Measurements from ENCODE around the gene SMAD3.
"Not testable (repeated sequence)": the region's sequence is repeated elsewhere in the genome, so short reads cannot be mapped to it uniquely, and the experiment has no call there.

Gene SMAD3

GRCh38 chr15:67149068-67149772 is 83.8 kb downstream of the SMAD3 start:
- DNase-seq: no peak

DNA sequence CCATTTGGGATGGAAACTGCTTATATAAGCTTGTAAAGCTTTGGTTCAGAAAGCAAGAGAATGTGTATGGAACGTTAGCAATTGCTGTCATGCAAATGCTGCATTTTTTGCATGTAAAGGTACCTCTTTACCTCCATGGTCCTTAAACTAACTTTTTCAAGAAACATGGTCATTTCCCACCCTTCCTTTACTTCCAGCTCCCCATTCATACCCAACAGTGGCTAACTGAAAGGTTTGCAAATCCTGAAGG is 84.3 kb downstream of the SMAD3 start:
- no peak for DNase-seq

DNA sequence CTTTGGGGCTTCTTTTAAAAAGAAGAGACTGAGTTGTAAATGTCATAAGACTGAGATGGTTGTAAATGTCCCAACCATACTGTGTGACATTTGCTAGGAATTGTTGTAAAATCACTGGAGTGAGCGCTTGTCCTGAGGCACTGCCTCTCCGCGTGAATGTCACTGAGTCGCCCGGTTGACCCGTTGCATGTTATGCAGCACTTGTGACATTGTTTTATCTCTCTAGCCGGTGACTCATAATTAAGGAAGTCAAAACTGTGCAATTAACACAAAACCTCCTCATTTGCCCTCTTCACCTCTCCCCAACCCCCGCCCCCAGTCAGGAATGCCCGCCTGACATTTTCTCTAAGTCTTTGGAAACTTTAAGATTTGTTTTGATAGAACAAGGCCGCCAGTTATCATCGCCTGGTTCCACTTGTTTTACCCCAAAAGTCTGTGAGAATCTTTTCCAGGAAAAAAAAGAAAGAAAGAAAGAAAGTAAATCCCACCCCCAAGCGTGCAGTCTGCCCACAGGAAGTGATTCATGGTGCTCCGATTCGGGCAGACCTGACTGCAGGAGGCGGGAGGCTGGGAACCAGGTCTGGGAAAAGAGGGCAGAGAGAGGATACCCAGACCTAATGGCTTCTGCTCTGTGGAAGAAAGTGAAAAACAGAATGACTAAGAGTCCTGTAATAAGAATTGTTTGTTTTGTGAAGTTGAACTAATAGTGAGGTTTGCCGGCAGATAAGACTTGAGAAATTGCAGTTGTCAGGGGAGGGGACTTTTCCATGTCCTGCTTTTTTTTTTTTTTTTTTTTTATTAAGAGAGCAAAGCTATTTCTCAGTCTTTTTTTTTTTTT is 84.8 kb downstream of the SMAD3 start:
- no peak for DNase-seq

DNA sequence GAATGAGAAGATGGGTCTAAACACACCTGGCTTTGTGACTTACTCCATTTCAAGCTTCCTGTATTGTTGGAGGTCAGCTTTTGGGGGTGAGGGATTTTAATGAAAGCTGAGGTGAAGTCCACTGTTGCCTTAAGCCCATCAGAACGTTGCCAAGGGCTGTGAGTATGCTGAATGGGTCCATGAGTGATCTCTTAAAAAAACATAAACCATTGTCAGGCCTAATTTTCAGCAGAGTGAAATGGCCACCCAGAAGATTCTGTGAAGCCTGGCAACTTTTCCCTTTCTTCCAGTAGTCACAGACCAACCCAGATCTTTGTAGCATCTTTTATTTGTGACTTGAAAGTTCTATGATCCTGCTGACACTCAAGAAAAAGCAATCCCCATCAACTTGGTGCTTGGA is 87.0 kb downstream of the SMAD3 start:
- no peak for DNase-seq

- DNase-seq: not testable (repeated sequence)
Observed at GRCh38 chr15:67153044-67153443, 87.6 kb downstream of the SMAD3 start.

GRCh38 chr15:67154249-67154648 is 88.8 kb downstream of the SMAD3 start:
- DNase-seq: no peak

GRCh38 chr15:67156426-67156825 is 91.0 kb downstream of the SMAD3 start:
- DNase-seq: no peak

DNA sequence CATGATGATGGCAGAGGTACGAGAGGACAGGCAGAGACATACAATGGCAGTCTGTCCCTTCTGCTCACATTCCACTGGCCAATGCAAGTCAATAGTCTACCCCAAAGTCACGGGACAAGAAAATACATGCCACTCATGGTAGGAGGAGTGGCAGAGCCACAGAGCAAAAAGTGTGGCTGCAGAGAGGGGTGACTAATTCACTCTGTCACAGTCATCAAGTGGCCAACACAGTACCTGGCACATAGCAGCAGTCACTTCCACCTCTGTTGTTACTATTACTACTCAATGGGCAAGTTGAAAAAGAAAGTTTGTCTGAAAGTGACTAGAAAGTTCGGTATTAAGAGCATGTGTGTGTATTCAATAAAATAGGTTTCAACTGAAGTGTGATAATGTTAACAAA is 91.4 kb downstream of the SMAD3 start:
- no peak for DNase-seq

DNA sequence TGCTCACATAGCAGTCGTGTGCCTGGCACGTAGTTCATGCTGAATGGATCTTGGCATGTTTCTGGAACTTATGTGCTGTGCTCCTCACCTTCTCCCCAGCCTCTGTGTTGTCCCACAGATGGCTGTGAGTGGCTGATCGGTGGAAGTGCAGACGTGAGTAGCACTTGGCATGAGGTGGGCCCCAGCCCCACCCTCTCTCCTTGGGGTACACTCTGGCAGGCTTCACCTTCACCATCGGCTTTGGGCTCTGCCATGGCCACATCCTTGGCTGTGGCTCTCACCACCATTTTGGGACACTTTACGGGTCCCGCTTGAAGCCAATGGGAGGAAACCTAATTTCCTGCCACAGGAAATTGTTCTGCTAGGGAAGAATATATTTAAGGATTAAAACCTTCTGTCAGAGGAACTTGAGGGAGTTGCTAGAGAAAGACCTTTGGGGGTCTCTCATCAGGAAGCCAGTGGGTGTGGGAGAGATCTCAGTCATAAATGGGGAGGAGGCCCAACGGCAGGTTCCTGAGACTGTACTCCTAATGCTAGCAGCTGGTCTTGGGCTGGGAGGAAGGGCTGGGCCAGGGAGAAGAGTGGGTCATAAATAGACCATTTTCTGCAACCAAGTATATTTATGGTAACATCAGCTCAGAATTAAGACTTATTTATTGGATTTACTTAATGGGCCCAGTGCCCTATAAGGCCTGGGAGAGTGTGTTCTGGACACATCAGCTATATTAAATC is 92.3 kb downstream of the SMAD3 start:
- DNase-seq: no peak

GRCh38 chr15:67158367-67158766 is 93.0 kb downstream of the SMAD3 start:
- DNase-seq: no peak

GRCh38 chr15:67161412-67161811 is 96.0 kb downstream of the SMAD3 start:
- DNase-seq: no peak

DNA sequence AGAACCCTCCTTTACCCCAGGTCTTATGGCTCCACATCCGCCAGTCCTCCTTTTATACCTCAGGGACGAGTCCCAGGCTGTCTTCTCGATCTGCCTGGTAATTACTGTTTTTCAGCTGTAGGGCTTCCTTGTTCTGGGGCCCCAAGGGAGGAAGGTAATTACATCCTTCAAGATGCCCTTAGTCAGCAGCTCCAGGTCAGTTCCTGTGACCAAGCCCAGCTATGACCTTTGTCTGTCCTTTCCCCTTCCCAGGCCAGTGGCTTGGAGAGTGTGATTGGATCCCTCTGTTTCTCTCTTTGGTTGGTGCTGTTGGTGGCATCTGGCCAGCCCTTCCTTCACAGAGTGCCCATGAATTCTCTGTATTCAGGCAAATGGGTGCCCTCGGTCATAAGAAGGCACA is 96.5 kb downstream of the SMAD3 start:
- DNase-seq: no peak

DNA sequence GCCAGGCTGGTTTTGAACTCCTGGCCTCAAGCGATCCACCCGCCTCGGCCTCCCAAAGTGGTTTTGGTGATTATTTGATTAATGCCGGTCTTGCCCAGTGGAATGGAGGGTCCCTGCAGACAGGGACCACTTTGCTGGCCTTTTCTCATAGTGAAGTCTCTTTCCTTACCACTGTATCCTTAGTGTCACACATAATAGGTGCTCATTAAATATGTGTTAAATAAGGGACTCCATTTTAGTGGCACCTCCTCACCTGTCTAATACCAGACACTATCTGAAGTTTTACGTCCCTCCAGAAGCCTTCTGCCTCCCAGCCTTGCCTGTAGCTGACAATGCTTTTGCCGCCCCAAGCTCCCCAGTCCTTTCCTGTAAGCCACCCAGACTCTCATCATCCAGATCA is 97.8 kb downstream of the SMAD3 start:
- DNase-seq: no peak

DNA sequence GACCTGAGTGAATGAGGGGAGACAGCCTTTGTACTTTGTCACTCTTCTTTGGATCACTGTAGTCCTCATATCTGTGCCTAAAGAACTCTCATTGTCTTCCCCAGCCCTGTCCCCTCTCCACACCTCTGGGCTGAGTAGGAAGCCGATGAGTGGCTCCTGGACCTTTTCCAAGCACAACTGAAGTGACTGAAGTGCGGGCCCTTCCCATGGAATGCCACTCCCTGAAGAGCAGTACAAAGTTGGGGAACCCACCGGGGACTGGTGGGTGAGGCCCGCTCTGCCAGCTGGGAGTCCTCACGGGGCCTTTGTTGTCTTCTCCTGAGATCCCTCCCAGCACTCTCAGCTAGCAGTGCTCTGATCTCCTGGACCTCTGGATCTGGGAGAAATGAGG is 99.0 kb downstream of the SMAD3 start:
- DNase-seq: no peak

DNA sequence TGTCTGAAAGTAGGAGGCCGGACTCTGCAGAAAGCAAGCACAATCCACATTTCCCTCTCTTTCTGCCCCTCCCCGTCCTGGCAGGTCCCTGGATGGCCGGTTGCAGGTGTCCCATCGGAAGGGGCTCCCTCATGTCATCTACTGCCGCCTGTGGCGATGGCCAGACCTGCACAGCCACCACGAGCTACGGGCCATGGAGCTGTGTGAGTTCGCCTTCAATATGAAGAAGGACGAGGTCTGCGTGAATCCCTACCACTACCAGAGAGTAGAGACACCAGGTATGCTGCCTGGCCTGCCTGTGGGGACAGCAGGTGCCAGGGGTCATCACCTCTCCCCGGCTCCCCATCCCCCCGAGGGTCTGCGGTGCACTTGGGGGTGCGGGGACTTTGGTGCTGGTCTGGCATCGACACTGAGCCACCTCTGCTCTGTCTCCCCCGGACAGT is 99.4 kb downstream of the SMAD3 start:
- DNase-seq: no peak

GRCh38 chr15:67165254-67166253 is 100.2 kb downstream of the SMAD3 start:
- DNase-seq: no peak

DNA sequence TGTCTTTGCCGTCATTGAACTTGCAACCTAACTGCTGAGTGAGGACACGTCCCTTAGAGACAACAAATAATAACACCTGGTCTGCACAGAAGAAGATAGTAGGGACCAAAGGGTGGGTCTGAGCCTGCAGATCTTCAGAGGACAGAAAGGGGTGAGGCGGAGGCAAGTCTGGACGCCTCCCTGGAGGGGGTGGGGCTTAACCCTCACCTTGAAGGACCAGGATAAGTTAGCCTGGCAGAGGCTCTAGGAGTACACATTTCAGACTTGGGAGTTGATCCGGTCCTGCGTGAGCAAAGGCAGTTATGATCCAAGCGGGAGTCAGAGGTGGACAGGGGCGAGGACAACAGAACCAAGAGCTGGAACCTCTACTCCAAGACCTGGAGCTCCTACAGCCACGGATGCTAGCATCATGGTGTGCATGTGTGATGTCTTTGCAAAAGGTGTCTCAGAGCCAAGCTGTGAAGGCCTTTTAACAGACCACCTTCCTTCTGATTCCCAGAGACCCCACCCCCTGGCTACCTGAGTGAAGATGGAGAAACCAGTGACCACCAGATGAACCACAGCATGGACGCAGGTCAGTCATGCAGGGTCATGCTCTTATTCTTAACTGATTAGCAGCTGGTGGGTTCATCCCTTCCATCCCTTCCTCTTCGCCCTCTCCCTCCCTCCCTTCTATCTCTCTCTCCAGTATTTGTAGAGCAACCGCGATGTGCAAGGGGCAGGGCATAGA is 101.0 kb downstream of the SMAD3 start:
- no peak for DNase-seq

GRCh38 chr15:67167091-67167490 is 101.7 kb downstream of the SMAD3 start:
- DNase-seq: no peak

DNA sequence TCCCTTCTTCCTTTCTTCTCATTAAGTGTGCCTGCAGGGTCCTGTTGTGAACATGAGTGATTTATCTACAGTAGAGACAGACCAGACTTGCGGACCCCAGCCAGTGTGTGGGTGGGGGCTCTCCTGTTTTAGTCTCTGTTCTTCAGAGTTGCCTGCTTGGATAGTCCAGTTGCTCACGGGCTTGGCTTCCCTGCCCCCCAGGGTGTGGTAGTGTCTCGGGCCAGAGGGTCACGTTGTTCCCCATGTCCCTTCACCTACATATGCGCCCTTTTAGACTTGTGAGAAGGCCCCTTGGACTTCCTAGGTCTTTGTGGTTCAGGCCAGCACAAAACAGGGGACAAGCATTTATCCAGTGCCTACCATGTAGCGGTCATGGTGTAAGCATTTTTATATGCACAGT is 103.3 kb downstream of the SMAD3 start:
- DNase-seq: no peak

- no peak for DNase-seq
Observed at GRCh38 chr15:67170143-67170925, 104.9 kb downstream of the SMAD3 start.

- DNase-seq: no peak
Observed at GRCh38 chr15:67171471-67171870, 106.1 kb downstream of the SMAD3 start.
